Psoas muscle (tissue), 8 donors: ENCODE measurements around the gene ADH1B. TPM values are rescaled to one million over a fixed set of nuclear protein-coding genes. Genes with fewer than 3 reads are reported as not detected.
"Not testable (repeated sequence)": the region's sequence is repeated elsewhere in the genome, so short reads cannot be mapped to it uniquely, and the experiment has no call there.

ENCODE experiments used
- ATAC-seq, 4 donors: fragments of 200-7000 bp; cut with Tn5 transposase; one replicate each; pipeline ENCODE4 v1.9.1; 2020; ENCODE audit warnings: moderate library complexity in 3 of 4, mild to moderate bottlenecking in 2 of 4
- DNase-seq, 2 donors: peaks; one replicate each; pipeline ENCODE4 v3.0.0-alpha.2; 2020
- H3K27ac ChIP-seq: fragments of 200-600 bp; one replicate; pipeline ENCODE4 v1.8.0; 2022
- H3K27me3 ChIP-seq, 3 donors: fragments of 200-600 bp in 1 of 3; one replicate each; pipeline versions ENCODE4 v1.6.1 to v1.8.0; 2013 to 2022; ENCODE audit warnings: low read length in 2 of 3, mild to moderate bottlenecking in 2 of 3, moderate library complexity in 1 of 3; ENCODE audit not compliant: insufficient read depth in 3 of 3
- H3K36me3 ChIP-seq, 2 donors: fragments of 200-600 bp in 1 of 2; one replicate each; pipeline versions ENCODE4 v1.6.1 to v1.8.0; 2013 to 2022; ENCODE audit warnings: low read depth in 1 of 2, mild to moderate bottlenecking in 1 of 2, moderate library complexity in 1 of 2; ENCODE audit not compliant: insufficient read depth in 1 of 2
- H3K4me1 ChIP-seq: fragments of 200-600 bp; one replicate; pipeline ENCODE4 v1.8.0; 2022
- H3K4me3 ChIP-seq: fragments of 200-600 bp; one replicate; pipeline ENCODE4 v1.8.0; 2022; ENCODE audit warnings: mild to moderate bottlenecking
- H3K9me3 ChIP-seq: fragments of 200-600 bp; one replicate; pipeline ENCODE4 v1.8.0; 2022
- WGBS, 3 donors: extraction: QIAGEN DNeasy Blood & Tissue Kit; methylation state at CpG; one replicate each; pipeline versions ENCODE4 v1.1.6 to v1.1.7; 2013; 5-methylcytosine and 5-hydroxymethylcytosine counted together
- intact Hi-C, 2 donors: fragments of 100-400 bp; cut with DNase I; formaldehyde crosslinking; loops; one replicate each; pipeline versions ENCODE4 v1.11.0 to v1.14.2; 2022
- polyA plus RNA-seq, 3 donors: library from polyadenylated mRNA; stranded (reverse); fragments of 200-250 nt; gene quantifications; one replicate each; pipeline ENCODE4 v1.2.3, GENCODE V29; 2013
- total RNA-seq, 4 donors: library from RNA; stranded (reverse); fragmentation: NEBNext Ultra II Directional in 2 of 4; extraction: Animal tissue kit (Norgen Biotek cat#: 25700) in 2 of 4; gene quantifications; one replicate each; pipeline versions ENCODE4 v1.2.1 to v1.2.4, GENCODE V29; 2021 to 2023
- TF ChIP-seq, protein P1 (sequence below): fragments of 200-600 bp; IDR thresholded peaks from one replicate; pipeline ENCODE4 v1.8.0; 2022; ENCODE audit warnings: antibody characterized with exemption
- donor health status: healthy with polysubstance abuse.
- donor health status: DM: no; HTN: no; CAD: no; lungs with moderate emphysema.
- donor health status: Bipolar disorder and iron deficiency.
- donor health status: healthy.
- donor health status: DM: yes; HTN: yes; CAD: no.
- donor health status: DM: no; HTN: no; CAD: no.
- donor health status: DM: no; HTN: no; CAD: no.
- donor health status: DM: yes; HTN: yes; CAD: no.

The ADH1B gene
- total and polyA plus RNA-seq, 7 donors, result 54.1 to 111 (median 71.8) TPM

DNA sequence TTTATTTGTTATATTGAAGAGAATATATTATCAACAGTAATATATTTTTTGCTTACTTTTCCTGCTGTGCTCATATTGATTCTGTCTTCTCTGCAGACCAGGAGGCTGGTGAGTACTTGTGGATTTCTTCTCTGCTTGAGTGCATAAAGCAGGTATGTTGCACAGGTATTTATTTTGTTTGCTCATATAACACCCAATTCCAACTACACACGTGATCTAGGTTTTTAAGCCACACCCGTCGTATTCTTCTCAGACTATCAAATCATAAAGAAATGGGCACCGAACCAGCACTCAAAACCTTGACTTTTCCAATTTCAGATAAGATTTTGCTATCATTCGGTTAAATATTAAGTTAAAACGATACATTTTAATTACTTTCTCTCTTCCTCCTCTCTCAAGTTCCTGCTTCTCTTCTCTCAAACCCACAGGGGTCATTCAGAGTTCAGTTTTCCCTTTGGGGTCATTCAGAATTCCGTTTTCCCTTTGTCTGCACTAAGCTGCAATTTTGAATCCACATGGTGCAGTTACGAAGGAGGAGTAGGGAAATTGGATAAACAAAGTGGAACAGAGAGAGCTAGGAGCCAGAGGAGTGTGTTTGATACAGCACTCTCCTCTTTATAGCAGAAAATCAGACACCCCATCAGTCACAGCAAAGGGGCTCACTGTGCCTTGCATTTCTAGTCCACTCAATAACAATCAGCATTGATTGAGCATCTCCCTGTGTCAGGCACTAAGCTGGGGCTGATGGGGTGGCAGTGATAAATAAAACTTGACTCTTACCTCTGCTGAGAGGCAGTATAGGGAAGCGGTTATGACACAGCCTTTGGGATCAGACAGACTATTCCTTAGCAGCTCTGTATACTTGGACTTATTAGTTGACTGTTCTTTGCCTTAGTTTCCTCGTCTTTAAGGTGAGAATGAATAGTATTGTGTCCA, 31.7 kb upstream of the ADH1B start, which contains the start of gene ADH1C:
Gene ADH1C (minus strand): TSS at position 145 of the 936 bp plus-strand sequence. CDS start 71 bp downstream, at position 74.
- Histone ChIP-seq H3K4me1 (no peaks in the 10 kb centered on the region), H3K27ac (no peak within 1 kb of the TSS), H3K4me3 (peak within 1 kb of the TSS; percentile 20), H3K36me3 (no peaks in the 10 kb centered on the region), H3K27me3 (no peaks in the 10 kb centered on the region), H3K9me3 (no peaks in the 10 kb centered on the region)
- DNase-seq (no peak), ATAC-seq (peak in 1 of 4 donors; percentile 54)
- WGBS, 3 donors, result 49 to 56% (median 50%) methylated on average over 10 of the region's 10 CpGs
- intact Hi-C loops, result no loop called here
- TF ChIP-seq, protein P1, sequence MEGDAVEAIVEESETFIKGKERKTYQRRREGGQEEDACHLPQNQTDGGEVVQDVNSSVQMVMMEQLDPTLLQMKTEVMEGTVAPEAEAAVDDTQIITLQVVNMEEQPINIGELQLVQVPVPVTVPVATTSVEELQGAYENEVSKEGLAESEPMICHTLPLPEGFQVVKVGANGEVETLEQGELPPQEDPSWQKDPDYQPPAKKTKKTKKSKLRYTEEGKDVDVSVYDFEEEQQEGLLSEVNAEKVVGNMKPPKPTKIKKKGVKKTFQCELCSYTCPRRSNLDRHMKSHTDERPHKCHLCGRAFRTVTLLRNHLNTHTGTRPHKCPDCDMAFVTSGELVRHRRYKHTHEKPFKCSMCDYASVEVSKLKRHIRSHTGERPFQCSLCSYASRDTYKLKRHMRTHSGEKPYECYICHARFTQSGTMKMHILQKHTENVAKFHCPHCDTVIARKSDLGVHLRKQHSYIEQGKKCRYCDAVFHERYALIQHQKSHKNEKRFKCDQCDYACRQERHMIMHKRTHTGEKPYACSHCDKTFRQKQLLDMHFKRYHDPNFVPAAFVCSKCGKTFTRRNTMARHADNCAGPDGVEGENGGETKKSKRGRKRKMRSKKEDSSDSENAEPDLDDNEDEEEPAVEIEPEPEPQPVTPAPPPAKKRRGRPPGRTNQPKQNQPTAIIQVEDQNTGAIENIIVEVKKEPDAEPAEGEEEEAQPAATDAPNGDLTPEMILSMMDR, result no peak

DNA sequence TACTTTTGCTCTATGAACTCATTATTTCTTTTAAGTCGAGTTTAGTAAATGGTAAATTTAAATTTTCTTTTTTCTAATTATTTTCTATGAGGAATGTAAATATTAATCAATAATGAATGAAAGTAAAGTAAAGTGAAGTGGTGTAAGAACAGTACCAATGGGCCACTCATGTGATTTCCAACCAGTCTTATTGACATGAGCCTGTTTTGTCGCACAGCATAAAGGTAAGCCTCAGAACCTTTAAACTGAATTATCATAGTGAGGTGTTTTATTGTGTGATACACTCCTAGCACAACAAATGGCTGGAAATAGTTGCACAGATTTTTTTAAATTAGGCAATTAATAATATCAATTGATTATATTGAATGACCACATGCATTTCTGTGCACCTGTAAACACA, 30.3 kb upstream of the ADH1B start:
- no peak overlapping the region for H3K27ac ChIP-seq
- ATAC-seq (no peak), DNase-seq (no peak)
- intact Hi-C loops, result no loop called here
- no peaks in the 10 kb centered on the region for H3K27me3 ChIP-seq
- WGBS, 3 donors, result 90 to 92% (median 91%) methylated on average over 2 of the region's 2 CpGs
- TF ChIP-seq, protein P1, result no peak
- peak overlapping the region; percentile 20 for H3K4me3 ChIP-seq
- H3K36me3 ChIP-seq, result no peaks in the 10 kb centered on the region
- H3K9me3 ChIP-seq, result no peaks in the 10 kb centered on the region
- no peaks in the 10 kb centered on the region for H3K4me1 ChIP-seq

GRCh38 chr4:99349338-99349737, 28.1 kb upstream of the ADH1B start:
- H3K4me1 ChIP-seq, result no peaks in the 10 kb centered on the region
- H3K4me3 ChIP-seq, result no peak overlapping the region
- DNase-seq (no peak), ATAC-seq (no peak)
- TF ChIP-seq, protein P1, result no peak
- H3K36me3 ChIP-seq, result no peaks in the 10 kb centered on the region
- no peaks in the 10 kb centered on the region for H3K27me3 ChIP-seq
- intact Hi-C loops, result no loop called here
- H3K9me3 ChIP-seq, result no peaks in the 10 kb centered on the region
- no peak overlapping the region for H3K27ac ChIP-seq

GRCh38 chr4:99342624-99343023, 21.4 kb upstream of the ADH1B start:
- intact Hi-C loops, H3K36me3 ChIP-seq, H3K9me3 ChIP-seq, H3K4me3 ChIP-seq, ATAC-seq, H3K4me1 ChIP-seq, H3K27ac ChIP-seq, DNase-seq, H3K27me3 ChIP-seq: not testable (repeated sequence)
- WGBS, 3 donors, result 69 to 89% (median 82%) methylated on average over 7 of the region's 7 CpGs

DNA sequence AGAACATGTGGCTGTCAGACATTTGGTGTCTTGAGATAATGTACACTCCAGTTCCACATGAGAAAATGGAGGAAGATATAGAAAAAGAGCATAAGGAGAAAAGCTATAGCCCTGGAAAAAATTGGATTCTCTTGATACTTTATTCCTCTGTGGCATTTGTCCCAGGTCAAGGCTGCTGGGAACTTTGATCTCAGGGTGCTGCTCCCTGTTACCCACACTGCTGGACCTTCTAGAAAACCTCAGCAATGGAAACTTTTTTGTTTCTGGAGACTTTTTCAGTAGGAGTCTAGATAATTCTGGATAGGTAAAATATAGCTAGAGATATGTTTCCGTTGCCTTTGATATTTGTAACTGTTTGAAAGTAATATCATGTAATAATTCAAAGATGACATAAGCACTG, 20.2 kb upstream of the ADH1B start:
- H3K27me3 ChIP-seq, result no peaks in the 10 kb centered on the region
- WGBS, 3 donors, result 88 to 95% (median 91%) methylated on average over 1 of the region's 1 CpG
- intact Hi-C loops, result no loop called here

More for the DNA sequence above, 20.2 kb upstream of the ADH1B start:
- DNase-seq (no peak), ATAC-seq (no peak)
- TF ChIP-seq, protein P1, result no peak
- no peak overlapping the region for H3K27ac ChIP-seq
- no peak overlapping the region for H3K4me3 ChIP-seq
- no peaks in the 10 kb centered on the region for H3K36me3 ChIP-seq
- H3K9me3 ChIP-seq, result no peaks in the 10 kb centered on the region
- H3K4me1 ChIP-seq, result no peaks in the 10 kb centered on the region
